Mesenchymal stem cell (in vitro differentiated cells and primary cell): Measurements from ENCODE around the gene PLAAT1.

Experiments
- DNase-seq: peaks from one replicate; pipeline ENCODE4 v3.0.0-alpha.2; 2013
- H2AFZ ChIP-seq: one replicate; pipeline ENCODE4 v1.6.1; 2013; ENCODE audit warnings: low read depth, mild to moderate bottlenecking, control low read depth, inconsistent platforms, low read length, moderate library complexity
- H2AK5ac ChIP-seq: 2 replicates; pipeline ENCODE4 v1.6.1; 2013; ENCODE audit warnings: low read length, moderate library complexity, mild to moderate bottlenecking, inconsistent platforms; ENCODE audit not compliant: severe bottlenecking
- H2BK120ac ChIP-seq: one replicate; pipeline ENCODE4 v1.6.1; 2013; ENCODE audit warnings: low read depth, mild to moderate bottlenecking, inconsistent platforms, low read length, moderate library complexity
- H2BK12ac ChIP-seq, 2 experiments: one replicate each; pipeline ENCODE4 v1.6.1; 2013; ENCODE audit warnings: inconsistent platforms in 2 of 2, low read length in 2 of 2, mild to moderate bottlenecking in 2 of 2, moderate library complexity in 2 of 2, control low read depth in 1 of 2
- H2BK15ac ChIP-seq: one replicate; pipeline ENCODE4 v1.6.1; 2013; ENCODE audit warnings: mild to moderate bottlenecking, low read depth, inconsistent platforms; ENCODE audit not compliant: poor library complexity, severe bottlenecking
- H2BK5ac ChIP-seq: 2 replicates; pipeline ENCODE4 v1.6.1; 2013; ENCODE audit warnings: low read depth, mild to moderate bottlenecking, low read length, control low read depth, inconsistent platforms; ENCODE audit not compliant: poor library complexity, severe bottlenecking
- H3K14ac ChIP-seq, 2 experiments: one replicate each; pipeline ENCODE4 v1.6.1; 2013; ENCODE audit warnings: inconsistent platforms in 2 of 2, low read length in 2 of 2, control low read depth in 1 of 2, mild to moderate bottlenecking in 1 of 2, moderate library complexity in 1 of 2
- H3K18ac ChIP-seq, 2 experiments: one replicate each; pipeline ENCODE4 v1.6.1; 2013; ENCODE audit warnings: inconsistent platforms in 2 of 2, low read length in 2 of 2, control low read depth in 1 of 2, low read depth in 1 of 2, mild to moderate bottlenecking in 1 of 2
- H3K23ac ChIP-seq, 2 experiments: one replicate each; pipeline ENCODE4 v1.6.1; 2013; ENCODE audit warnings: inconsistent platforms in 2 of 2, low read length in 2 of 2, mild to moderate bottlenecking in 2 of 2, moderate library complexity in 2 of 2, control low read depth in 1 of 2
- H3K27ac ChIP-seq: 2 replicates; pipeline ENCODE4 v1.5.1; 2013; ENCODE audit warnings: mild to moderate bottlenecking, moderate library complexity, low read length, control low read depth, inconsistent platforms; ENCODE audit not compliant: poor library complexity, severe bottlenecking
- H3K27me3 ChIP-seq, 2 experiments: 2 replicates each; pipeline versions ENCODE4 v1.6.1 to v1.7.0; 2013; ENCODE audit warnings: low read length in 2 of 2, mild to moderate bottlenecking in 2 of 2, moderate library complexity in 2 of 2, control low read depth in 1 of 2, inconsistent platforms in 1 of 2; ENCODE audit not compliant: control insufficient read depth in 1 of 2, insufficient read depth in 1 of 2
- H3K36me3 ChIP-seq, 2 experiments: 2 replicates each; pipeline versions ENCODE4 v1.6.1 to v1.7.0; 2013; ENCODE audit warnings: low read length in 2 of 2, control low read depth in 1 of 2, inconsistent platforms in 1 of 2, low read depth in 1 of 2, mild to moderate bottlenecking in 1 of 2; ENCODE audit not compliant: insufficient read depth in 2 of 2, control insufficient read depth in 1 of 2
- H3K4ac ChIP-seq, 2 experiments: one replicate each; pipeline ENCODE4 v1.6.1; 2013; ENCODE audit warnings: inconsistent platforms in 2 of 2, low read length in 2 of 2, mild to moderate bottlenecking in 2 of 2, moderate library complexity in 2 of 2, control low read depth in 1 of 2, low read depth in 1 of 2
- H3K4me1 ChIP-seq: 2 replicates; pipeline ENCODE4 v1.6.1; 2013; ENCODE audit warnings: low read depth, low read length, control low read depth; ENCODE audit not compliant: control insufficient read depth, insufficient read depth
- H3K4me2 ChIP-seq: 2 replicates; pipeline ENCODE4 v1.6.1; 2013; ENCODE audit warnings: low read length, mild to moderate bottlenecking, inconsistent platforms; ENCODE audit not compliant: poor library complexity, severe bottlenecking
- H3K4me3 ChIP-seq, 2 experiments: 2 replicates each; pipeline versions ENCODE4 v1.5.1 to v1.7.0; 2013; ENCODE audit warnings: low read length in 2 of 2, mild to moderate bottlenecking in 2 of 2, control low read depth in 1 of 2, low read depth in 1 of 2; ENCODE audit not compliant: insufficient read depth in 1 of 2
- H3K79me1 ChIP-seq: replicated peaks from 2 replicates; pipeline ENCODE4 v1.6.1; 2013; ENCODE audit warnings: mild to moderate bottlenecking, control low read depth, low read length, inconsistent platforms; ENCODE audit not compliant: poor library complexity, severe bottlenecking
- H3K9ac ChIP-seq: 2 replicates; pipeline ENCODE4 v1.7.0; 2013; ENCODE audit warnings: mild to moderate bottlenecking, low read length, moderate library complexity
- H3K9me3 ChIP-seq: 2 replicates; pipeline ENCODE4 v1.7.0; 2013; ENCODE audit warnings: mild to moderate bottlenecking, low read length; ENCODE audit not compliant: control insufficient read depth
- H4K8ac ChIP-seq: one replicate; pipeline ENCODE4 v1.6.1; 2013; ENCODE audit warnings: inconsistent platforms, mild to moderate bottlenecking, low read length, moderate library complexity
- H4K91ac ChIP-seq: one replicate; pipeline ENCODE4 v1.6.1; 2013; ENCODE audit warnings: mild to moderate bottlenecking, low read length, inconsistent platforms
- WGBS: methylation state at CpG from one replicate; pipeline ENCODE4 v1.1.7; 2013; ENCODE audit warnings: mixed read lengths; 5-methylcytosine and 5-hydroxymethylcytosine counted together

The PLAAT1 gene

DNA sequence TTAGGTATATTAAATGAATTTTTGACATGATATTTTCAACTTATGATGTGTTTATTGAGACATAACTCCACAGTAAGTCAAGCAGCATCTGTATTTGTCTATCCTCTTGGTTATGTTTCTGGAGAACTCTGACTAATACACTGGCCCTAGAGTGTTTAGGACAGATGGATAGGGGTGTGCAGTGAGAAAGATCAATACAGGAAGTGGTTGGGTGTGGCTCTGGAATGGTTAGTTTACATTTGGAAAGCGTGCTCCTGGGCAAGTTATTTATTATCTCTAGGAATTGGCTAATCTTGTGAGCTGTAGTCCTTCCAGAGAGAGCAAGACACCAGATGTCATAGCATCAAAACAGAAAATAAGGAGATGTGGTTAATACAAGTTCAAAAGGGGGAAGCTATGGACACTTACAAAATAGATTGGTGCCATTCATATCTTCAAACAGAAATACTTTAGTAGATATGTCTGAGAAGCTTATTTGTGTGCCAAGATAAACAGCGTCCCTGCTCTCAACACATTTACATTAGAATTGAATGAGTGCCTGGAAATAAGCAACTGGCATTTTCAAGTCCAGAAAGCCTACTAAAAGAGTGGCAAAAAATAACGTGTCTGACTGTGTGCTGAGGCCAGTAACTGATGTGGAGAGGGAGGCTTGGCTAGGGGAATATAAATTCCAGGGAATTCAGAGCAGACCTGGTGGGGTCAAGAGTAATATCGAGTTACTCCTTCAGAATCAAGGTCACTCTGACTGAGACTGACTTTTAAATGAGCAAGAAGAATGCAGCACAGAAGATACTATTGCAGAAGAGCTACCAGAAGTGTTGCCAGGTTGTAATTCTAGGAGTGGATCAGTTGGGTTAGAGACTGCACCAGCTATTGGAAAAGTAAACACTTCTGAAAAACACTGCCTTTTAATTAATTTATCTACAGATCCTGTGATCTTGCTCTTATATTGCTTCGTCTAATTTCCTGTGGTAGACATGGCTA lies 33.4 kb upstream of the PLAAT1 start:
- no peak overlapping the region for H2AK5ac ChIP-seq
- no peak overlapping the region for H3K4me2 ChIP-seq
- no peak overlapping the region for H4K8ac ChIP-seq
- no peaks in the 10 kb centered on the region for H3K27me3 ChIP-seq
- no peak overlapping the region for H3K27ac ChIP-seq
- H3K23ac ChIP-seq = no peak overlapping the region
- no peak overlapping the region for H2BK5ac ChIP-seq
- no peak overlapping the region for H3K14ac ChIP-seq
- 48% methylated on average over 4 of the region's 5 CpGs for WGBS
- H3K9me3 ChIP-seq = no peaks in the 10 kb centered on the region
- no peak overlapping the region for H3K4ac ChIP-seq
- H3K9ac ChIP-seq = no peak overlapping the region
- no peak overlapping the region for H3K4me3 ChIP-seq
- H4K91ac ChIP-seq = no peak overlapping the region
- DNase-seq = peak; percentile 9
- H3K36me3 ChIP-seq = no peaks in the 10 kb centered on the region
- H2BK12ac ChIP-seq = no peak overlapping the region
- H2BK120ac ChIP-seq = no peak overlapping the region
- no peak overlapping the region for H2BK15ac ChIP-seq
- H2AFZ ChIP-seq = no peak overlapping the region
- no peaks in the 10 kb centered on the region for H3K4me1 ChIP-seq
- no peaks in the 10 kb centered on the region for H3K79me1 ChIP-seq
- H3K18ac ChIP-seq = no peak overlapping the region

DNA sequence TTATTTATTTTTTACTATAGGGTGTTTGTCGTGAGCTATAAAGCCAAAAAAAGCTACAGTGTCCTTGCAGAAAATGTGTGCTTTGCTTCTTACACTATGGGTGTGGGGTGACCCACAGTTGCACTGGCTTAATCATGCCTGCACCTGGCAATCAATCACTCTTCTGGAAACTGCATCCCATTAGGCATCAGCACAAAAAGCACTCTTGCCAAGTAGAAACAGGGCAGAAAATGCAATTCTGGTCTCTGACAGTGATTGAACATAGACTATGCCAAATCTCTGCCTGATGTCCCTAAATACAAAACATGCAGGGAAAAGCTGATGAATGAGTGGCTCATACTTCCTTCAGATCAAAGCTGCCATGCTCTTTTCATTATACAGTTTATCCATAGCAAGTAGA lies 30.4 kb upstream of the PLAAT1 start:
- no peak overlapping the region for H2BK12ac ChIP-seq
- no peaks in the 10 kb centered on the region for H3K36me3 ChIP-seq
- no peak overlapping the region for H3K18ac ChIP-seq
- no peak overlapping the region for H3K9ac ChIP-seq
- no peak for DNase-seq
- H3K4ac ChIP-seq = no peak overlapping the region
- no peak overlapping the region for H2BK120ac ChIP-seq
- H3K9me3 ChIP-seq = no peaks in the 10 kb centered on the region
- H3K23ac ChIP-seq = no peak overlapping the region
- no peaks in the 10 kb centered on the region for H3K79me1 ChIP-seq
- no peak overlapping the region for H4K91ac ChIP-seq
- H3K4me1 ChIP-seq = no peaks in the 10 kb centered on the region
- WGBS = 75% methylated on average over 1 of the region's 1 CpG
- no peak overlapping the region for H3K14ac ChIP-seq
- H2BK15ac ChIP-seq = no peak overlapping the region
- H2BK5ac ChIP-seq = no peak overlapping the region
- H4K8ac ChIP-seq = no peak overlapping the region
- no peak overlapping the region for H3K4me2 ChIP-seq
- H3K4me3 ChIP-seq = no peak overlapping the region
- H2AK5ac ChIP-seq = no peak overlapping the region
- no peak overlapping the region for H3K27ac ChIP-seq
- H2AFZ ChIP-seq = no peak overlapping the region
- no peaks in the 10 kb centered on the region for H3K27me3 ChIP-seq

DNA sequence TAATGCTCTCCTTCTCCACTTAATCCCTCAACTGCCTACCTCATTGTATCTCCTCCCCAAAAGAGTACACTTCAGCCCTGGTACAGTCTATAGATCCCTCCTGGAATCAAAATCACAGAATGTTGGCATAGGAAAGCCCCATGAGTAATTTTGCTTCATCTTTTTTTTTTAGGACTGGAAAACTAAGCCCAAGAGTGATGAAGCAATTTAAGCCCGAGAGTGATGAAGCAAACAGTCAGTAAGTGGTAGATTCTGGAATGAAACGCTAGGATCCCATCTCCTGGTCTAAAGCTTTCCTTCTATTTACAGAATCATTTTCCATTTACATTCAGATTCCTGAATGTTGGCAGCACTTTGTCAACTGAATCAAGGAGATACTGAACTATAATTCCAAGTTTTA lies 29.8 kb upstream of the PLAAT1 start:
- Histone ChIP-seq H3K27ac (no peak overlapping the region), H3K9me3 (no peaks in the 10 kb centered on the region), H3K23ac (no peak overlapping the region), H3K79me1 (no peaks in the 10 kb centered on the region), H3K14ac (no peak overlapping the region), H3K4me2 (no peak overlapping the region), H3K4me3 (no peak overlapping the region), H2BK12ac (no peak overlapping the region), H2AFZ (no peak overlapping the region), H3K4me1 (no peaks in the 10 kb centered on the region), H3K27me3 (no peaks in the 10 kb centered on the region), H2BK5ac (no peak overlapping the region), H3K18ac (no peak overlapping the region), H2AK5ac (no peak overlapping the region), H2BK120ac (no peak overlapping the region), H4K8ac (no peak overlapping the region), H2BK15ac (no peak overlapping the region), H3K36me3 (no peaks in the 10 kb centered on the region), H3K4ac (no peak overlapping the region), H3K9ac (no peak overlapping the region), H4K91ac (no peak overlapping the region)
- WGBS = 83% methylated on average over 1 of the region's 2 CpGs
- DNase-seq = no peak

DNA sequence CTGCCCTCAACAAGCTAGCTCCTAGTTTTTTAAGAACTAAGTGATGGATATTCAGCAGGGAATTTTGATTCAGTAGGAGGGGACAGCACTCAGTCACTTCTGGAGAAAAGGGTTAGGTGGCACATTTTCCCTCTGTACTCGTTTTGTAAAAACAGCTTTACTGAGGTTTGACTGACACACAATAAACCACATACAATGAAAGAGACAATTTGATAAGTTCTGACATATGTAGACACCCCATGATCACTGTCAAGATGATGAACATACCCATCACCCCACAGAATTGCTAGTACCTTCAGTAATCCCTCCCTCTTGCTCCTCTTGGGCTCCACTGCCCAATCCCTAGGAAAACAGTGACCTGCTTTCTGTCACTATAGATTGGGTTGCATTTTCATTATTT lies 29.0 kb upstream of the PLAAT1 start:
- Histone ChIP-seq H2AK5ac (no peak overlapping the region), H3K27me3 (no peaks in the 10 kb centered on the region), H2BK5ac (no peak overlapping the region), H4K8ac (no peak overlapping the region), H3K9me3 (no peaks in the 10 kb centered on the region), H3K4me3 (no peak overlapping the region), H2BK15ac (no peak overlapping the region), H3K4me1 (no peaks in the 10 kb centered on the region), H3K9ac (no peak overlapping the region), H2AFZ (no peak overlapping the region), H3K36me3 (no peaks in the 10 kb centered on the region), H4K91ac (no peak overlapping the region), H2BK120ac (no peak overlapping the region), H3K14ac (no peak overlapping the region), H3K4ac (no peak overlapping the region), H3K27ac (no peak overlapping the region), H3K23ac (no peak overlapping the region), H3K4me2 (no peak overlapping the region), H3K18ac (no peak overlapping the region), H3K79me1 (no peaks in the 10 kb centered on the region), H2BK12ac (no peak overlapping the region)
- WGBS = 29% methylated on average over 1 of the region's 1 CpG
- no peak for DNase-seq
